ENCODE measurements around the gene LBHD2. TPM values are rescaled to one million over a fixed set of nuclear protein-coding genes. Genes with fewer than 3 reads are reported as not detected.

Gene LBHD2
- total RNA-seq, 2 donors from 2014 or later = not detected

- ATAC-seq (replicated peaks in 1 of 2) (no peak), DNase-seq (no peak)
- Mint-ChIP-seq H3K4me1 (ENCODE audit: low read depth) (no peaks in the 10 kb centered on the region), H3K36me3 (ENCODE audit: insufficient read depth in 2 of 2) (no peaks in the 10 kb centered on the region), H3K27me3 (ENCODE audit: low read depth) (no peaks in the 10 kb centered on the region), H3K9me3 (no peaks in the 10 kb centered on the region), H3K27ac (no peak overlapping the region), H3K4me3 (no peak overlapping the region)
These were observed 50.4 kb downstream of the LBHD2 start for GRCh38 chr14:103134405-103134804.

GRCh38 chr14:103134919-103135318 lies 50.9 kb downstream of the LBHD2 start:
- no peak for ATAC-seq (replicated peaks in 1 of 2)
- Mint-ChIP-seq H3K9me3 (no peaks in the 10 kb centered on the region), H3K27me3 (ENCODE audit: low read depth) (no peaks in the 10 kb centered on the region), H3K27ac (no peak overlapping the region), H3K4me3 (no peak overlapping the region), H3K4me1 (ENCODE audit: low read depth) (no peaks in the 10 kb centered on the region), H3K36me3 (ENCODE audit: insufficient read depth in 2 of 2) (no peaks in the 10 kb centered on the region)
- no peak for DNase-seq

GRCh38 chr14:103135333-103136260 lies 51.6 kb downstream of the LBHD2 start:
- no peak overlapping the region for H3K4me3 Mint-ChIP-seq
- H3K4me1 Mint-ChIP-seq (ENCODE audit: low read depth) = peaks cover 2% of the 10 kb centered on the region
- no peak for ATAC-seq (replicated peaks in 1 of 2)
- no peaks in the 10 kb centered on the region for H3K36me3 Mint-ChIP-seq (ENCODE audit: insufficient read depth in 2 of 2)
- no peak overlapping the region for H3K27ac Mint-ChIP-seq
- no peaks in the 10 kb centered on the region for H3K27me3 Mint-ChIP-seq (ENCODE audit: low read depth)
- DNase-seq = no peak
- no peaks in the 10 kb centered on the region for H3K9me3 Mint-ChIP-seq

GRCh38 chr14:103136388-103137271 lies 52.6 kb downstream of the LBHD2 start:
- DNase-seq (no peak), ATAC-seq (replicated peaks in 1 of 2) (no peak)
- H3K27me3 Mint-ChIP-seq (ENCODE audit: low read depth) = peaks cover 5% of the 10 kb centered on the region
- H3K36me3 Mint-ChIP-seq (ENCODE audit: insufficient read depth in 2 of 2) = no peaks in the 10 kb centered on the region
- no peaks in the 10 kb centered on the region for H3K9me3 Mint-ChIP-seq
- H3K4me3 Mint-ChIP-seq = no peak overlapping the region
- H3K27ac Mint-ChIP-seq = no peak overlapping the region
- peaks cover 8% of the 10 kb centered on the region for H3K4me1 Mint-ChIP-seq (ENCODE audit: low read depth)

- ATAC-seq (replicated peaks in 1 of 2) (no peak), DNase-seq (no peak)
- Mint-ChIP-seq H3K4me3 (no peak overlapping the region), H3K36me3 (ENCODE audit: insufficient read depth in 2 of 2) (no peaks in the 10 kb centered on the region), H3K27me3 (ENCODE audit: low read depth) (peaks cover 16% of the 10 kb centered on the region), H3K27ac (no peak overlapping the region), H3K9me3 (no peaks in the 10 kb centered on the region), H3K4me1 (ENCODE audit: low read depth) (peaks cover 8% of the 10 kb centered on the region)
These were observed 53.8 kb downstream of the LBHD2 start for GRCh38 chr14:103137689-103138300.

- peaks cover 23% of the 10 kb centered on the region for H3K27me3 Mint-ChIP-seq (ENCODE audit: low read depth)
- ATAC-seq (replicated peaks in 1 of 2) (no peak), DNase-seq (no peak)
- no peaks in the 10 kb centered on the region for H3K9me3 Mint-ChIP-seq
- H3K4me1 Mint-ChIP-seq (ENCODE audit: low read depth) = peaks cover 8% of the 10 kb centered on the region
- H3K36me3 Mint-ChIP-seq (ENCODE audit: insufficient read depth in 2 of 2) = no peaks in the 10 kb centered on the region
- no peak overlapping the region for H3K27ac Mint-ChIP-seq
- no peak overlapping the region for H3K4me3 Mint-ChIP-seq
These were observed 54.5 kb downstream of the LBHD2 start for GRCh38 chr14:103138301-103139131.

- Mint-ChIP-seq H3K4me3 (no peak overlapping the region), H3K27ac (no peak overlapping the region), H3K4me1 (ENCODE audit: low read depth) (peaks cover 8% of the 10 kb centered on the region), H3K9me3 (no peaks in the 10 kb centered on the region), H3K27me3 (ENCODE audit: low read depth) (peaks cover 25% of the 10 kb centered on the region), H3K36me3 (ENCODE audit: insufficient read depth in 2 of 2) (no peaks in the 10 kb centered on the region)
- DNase-seq (no peak), ATAC-seq (replicated peaks in 1 of 2) (no peak)
These were observed 55.4 kb downstream of the LBHD2 start for GRCh38 chr14:103139132-103140025.

Other genes with a start within 250 kb of the LBHD2 start
- 1 to 10 TPM; 3.2 to 3.9 TPM for gene AMN, start 161.5 kb upstream of the LBHD2 start, total RNA-seq
- gene CDC42BPB, start 26.7 kb upstream of the LBHD2 start, total RNA-seq = 1 to 10 TPM; 3.7 to 5.4 TPM
- gene EXOC3L4, start 10.5 kb downstream of the LBHD2 start, total RNA-seq = not detected
- 10 to 100 TPM in 1 of 2 donors, 1 to 10 TPM in 1; 8.8 to 12.2 TPM for gene TNFAIP2, start 39.3 kb downstream of the LBHD2 start, total RNA-seq